Activated CD8-positive, alpha-beta memory T cell treated with anti-CD3 and anti-CD28 coated beads for 24 hours (primary cell): ENCODE data around the gene INPP4A.

Experiments
- DNase-seq: peaks from one replicate; pipeline ENCODE4 v3.0.0-alpha.2; 2020

INPP4A gene

GRCh38 chr2:98519156-98519555 lies 74.5 kb downstream of the INPP4A start:
- no peak for DNase-seq

GRCh38 chr2:98519851-98520250 lies 75.2 kb downstream of the INPP4A start:
- DNase-seq: no peak

- DNase-seq: no peak
These were observed 76.1 kb downstream of the INPP4A start for GRCh38 chr2:98520806-98521205.

GRCh38 chr2:98521266-98521665 lies 76.6 kb downstream of the INPP4A start:
- DNase-seq: peak; percentile 40

- DNase-seq: no peak
These were observed 78.2 kb downstream of the INPP4A start for GRCh38 chr2:98522854-98523253.

DNA sequence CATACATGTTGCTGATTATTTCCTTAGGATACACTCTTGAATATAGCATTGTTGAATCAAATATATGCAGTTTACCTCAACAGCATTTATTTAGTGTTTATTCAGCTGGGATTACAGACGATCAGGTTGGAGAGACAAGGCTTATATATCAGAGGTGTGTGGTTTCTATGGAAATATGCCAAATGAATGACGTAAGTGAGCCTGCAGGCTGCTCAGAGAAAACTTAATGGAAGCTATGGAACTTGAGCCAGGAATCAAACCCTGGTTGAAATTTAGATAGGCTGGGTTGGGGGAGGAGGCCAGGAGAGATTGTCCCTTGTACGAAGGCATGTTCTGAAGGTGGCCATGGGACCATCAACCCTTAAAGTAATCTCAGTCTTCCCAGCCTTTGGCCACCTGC lies 79.5 kb downstream of the INPP4A start:
- no peak for DNase-seq

GRCh38 chr2:98528349-98528748 lies 83.7 kb downstream of the INPP4A start:
- no peak for DNase-seq

DNA sequence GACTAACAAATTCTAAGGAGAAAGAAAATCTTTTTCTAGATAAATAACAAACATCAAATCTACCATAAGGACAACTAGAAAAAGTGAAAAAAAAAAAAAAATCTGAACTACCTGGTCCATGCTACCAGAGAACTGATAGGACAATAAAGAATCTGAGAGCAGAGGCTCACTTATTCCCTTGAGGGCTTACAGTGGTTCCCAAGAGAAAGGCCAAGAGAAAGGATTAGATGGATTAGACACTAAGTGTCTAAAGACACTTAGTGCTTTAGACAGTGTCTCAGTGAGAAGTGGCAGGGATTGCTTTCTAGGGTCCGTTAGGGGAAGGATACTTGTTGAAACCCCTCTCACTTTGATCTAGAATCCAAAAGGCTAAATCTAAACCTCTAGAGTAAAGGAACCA lies 85.5 kb downstream of the INPP4A start:
- no peak for DNase-seq

DNA sequence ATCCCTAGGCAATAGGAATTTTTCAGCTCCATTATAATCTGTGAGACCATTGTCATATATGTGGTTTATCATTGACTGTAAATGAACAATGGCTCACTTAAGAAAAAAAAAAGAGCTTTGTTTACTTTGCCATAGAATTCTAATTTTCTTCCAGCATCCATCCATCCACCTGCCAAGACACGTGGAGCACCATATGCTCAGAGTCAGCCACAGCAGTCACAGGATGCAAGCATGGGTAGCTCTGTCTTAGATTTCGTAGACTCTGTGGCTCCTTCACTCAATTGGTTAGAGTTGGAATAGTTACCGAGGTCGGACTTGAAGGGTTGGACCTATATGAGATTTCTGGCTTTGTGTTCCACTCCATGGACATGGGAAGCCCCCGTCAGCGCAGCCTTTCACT lies 88.1 kb downstream of the INPP4A start:
- DNase-seq: no peak

GRCh38 chr2:98533547-98533946 lies 88.9 kb downstream of the INPP4A start:
- no peak for DNase-seq

DNA sequence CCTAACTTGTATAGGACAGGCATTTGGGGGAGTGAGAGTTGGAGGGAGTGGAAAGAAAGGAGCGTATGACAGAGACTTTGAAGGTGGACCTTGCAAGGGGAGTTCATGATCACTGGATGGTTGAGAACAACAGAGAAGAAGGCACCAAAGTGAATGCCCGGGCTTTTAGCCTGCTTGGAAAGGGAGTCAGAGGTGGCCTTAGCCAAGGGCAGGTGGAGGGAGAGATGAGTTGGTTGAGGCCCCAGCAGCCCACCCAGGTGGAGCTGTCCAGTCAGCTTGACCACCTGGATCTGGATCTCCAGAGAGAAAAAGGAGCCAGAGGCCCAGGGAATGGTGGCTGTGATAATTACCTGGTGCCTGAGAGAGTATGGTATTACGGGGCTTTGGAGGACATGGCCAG lies 90.1 kb downstream of the INPP4A start:
- DNase-seq: no peak

- no peak for DNase-seq
These were observed 91.5 kb downstream of the INPP4A start for GRCh38 chr2:98535971-98536677.

DNA sequence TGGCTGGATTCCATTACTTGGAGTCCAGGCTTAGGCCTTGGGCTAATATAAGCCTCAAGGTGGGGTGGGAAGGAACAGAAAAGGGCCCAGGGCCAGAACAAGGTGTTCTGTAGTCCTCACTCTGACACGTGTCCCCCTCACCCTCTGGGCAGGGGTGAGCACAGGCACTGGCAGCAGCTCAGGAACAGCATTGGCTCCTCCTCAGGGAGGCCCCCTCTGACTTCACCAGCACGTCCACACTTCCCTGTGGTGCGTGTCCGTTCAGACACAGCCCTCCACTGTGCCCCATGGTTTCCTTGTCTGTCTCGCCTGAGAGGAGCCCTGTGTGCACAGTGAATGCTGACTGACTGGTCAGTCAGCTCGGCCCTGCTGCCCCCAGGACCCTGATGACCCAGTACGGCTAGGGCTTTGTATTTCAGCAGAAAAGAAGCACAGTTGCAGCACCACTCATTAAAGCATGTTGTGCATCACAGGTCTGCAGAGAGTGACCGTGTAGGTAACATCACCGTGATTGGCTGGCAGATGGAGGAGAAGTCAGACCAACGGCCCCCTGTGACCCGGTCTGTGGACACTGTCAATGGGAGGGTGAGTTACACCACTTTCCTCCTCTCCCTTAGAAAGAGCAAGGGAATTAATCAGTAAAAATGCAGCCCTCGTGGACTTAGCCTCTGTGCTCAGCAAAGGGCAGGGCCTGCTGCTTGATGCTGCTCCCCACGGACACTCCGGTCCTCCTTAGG lies 92.9 kb downstream of the INPP4A start:
- DNase-seq: no peak

DNA sequence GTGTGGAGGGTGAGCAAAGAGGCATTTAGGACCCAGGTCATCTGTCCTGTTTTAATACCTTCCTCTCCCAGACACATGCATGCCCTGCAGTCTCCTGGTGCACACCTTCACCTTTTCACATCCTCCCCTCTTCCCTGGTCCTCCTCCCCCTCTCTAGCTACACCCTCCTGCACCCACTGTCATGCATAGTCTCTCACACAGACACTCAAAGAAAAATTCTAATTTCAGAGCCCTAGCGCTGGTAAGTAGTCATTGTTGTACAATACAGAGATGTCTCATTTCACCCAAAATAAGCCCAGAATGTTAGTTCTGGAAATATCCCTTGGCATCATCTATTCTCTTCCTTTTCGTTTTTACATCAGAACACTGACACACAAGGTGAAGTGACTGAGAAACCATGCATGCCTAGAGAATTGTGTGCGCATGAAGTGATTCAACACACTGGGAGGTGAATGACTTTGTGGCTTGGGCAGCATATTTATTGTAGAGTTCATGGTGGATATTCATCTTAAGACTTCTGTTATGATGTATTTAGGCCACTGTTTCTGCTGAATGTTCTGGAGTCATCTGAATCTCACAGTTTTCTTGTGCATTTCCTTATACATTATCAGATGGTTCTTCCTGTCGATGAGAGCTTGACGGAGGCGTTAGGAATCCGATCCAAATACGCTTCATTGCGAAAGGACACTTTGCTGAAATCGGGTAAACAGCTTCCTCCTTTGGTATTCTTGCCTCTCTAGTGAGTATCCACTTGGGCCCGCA lies 93.8 kb downstream of the INPP4A start:
- DNase-seq: no peak

DNA sequence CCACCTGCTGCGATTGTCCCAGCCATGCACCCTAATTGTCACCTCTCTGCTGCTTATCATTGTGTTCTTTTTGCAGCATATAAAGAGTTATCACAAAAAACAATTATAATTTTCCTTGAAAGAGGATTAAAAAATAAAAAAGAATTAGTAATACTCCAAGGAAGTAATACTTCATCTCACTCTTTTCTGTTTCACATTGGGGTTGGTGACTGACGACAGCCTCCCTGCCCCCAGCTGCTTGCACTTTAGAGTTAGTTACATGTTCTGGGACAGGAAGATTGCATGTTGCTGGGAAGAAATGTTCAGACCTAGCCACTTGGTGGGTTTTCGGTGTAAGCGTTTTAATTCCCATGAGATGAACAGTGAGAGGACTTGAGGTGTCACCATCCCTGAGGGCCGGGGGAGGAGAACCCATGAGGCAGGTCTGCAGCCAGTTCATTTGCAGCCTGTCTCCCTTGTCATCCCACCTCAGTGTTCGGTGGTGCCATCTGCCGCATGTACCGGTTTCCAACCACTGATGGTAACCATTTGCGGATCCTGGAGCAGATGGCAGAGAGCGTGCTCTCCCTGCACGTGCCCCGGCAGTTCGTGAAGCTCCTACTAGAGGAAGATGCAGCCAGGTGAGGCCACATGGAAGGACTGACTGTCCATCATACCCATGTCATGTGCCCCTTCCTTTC lies 94.5 kb downstream of the INPP4A start:
- DNase-seq: no peak

DNA sequence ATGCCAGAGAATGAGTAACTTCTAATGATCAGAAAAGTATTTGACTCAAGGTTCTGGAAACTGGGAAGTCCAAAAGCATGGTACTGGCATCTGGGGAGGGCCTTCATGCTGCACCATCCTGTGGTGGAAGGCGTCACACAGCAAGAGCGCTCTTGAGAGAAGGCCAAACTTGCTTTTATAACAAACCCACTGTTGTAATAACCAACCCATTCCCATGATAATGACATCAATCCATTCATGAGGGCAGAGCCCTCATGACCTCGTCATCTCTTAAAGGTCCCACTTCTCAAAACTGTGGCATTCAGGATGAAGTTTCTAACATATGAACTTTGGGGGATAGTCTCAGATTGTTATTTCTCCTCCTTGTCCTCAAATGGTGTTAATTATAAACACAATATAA lies 95.9 kb downstream of the INPP4A start:
- no peak for DNase-seq

DNA sequence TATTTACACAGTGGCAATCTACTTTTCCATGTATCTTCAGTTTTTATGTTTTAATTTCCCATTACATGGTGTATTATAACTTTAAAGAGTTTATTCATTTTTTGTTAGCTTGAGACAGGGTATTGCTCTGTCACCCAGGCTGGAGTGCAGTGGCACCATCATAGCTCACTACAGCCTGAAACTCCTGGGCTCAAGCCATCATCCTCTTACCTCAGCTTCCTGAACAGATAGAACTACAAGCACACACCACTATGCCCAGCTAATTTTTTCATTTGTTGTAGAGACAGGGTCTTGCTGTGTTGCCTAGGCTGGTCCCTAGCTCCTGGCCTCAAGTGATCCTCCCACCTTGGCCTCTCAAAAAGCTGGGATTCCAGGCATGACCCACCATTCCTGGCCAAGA lies 96.8 kb downstream of the INPP4A start:
- DNase-seq: no peak

- DNase-seq: no peak
These were observed 97.2 kb downstream of the INPP4A start for GRCh38 chr2:98541906-98542305.

- DNase-seq: no peak
These were observed 98.6 kb downstream of the INPP4A start for GRCh38 chr2:98543214-98543613.

- no peak for DNase-seq
These were observed 99.2 kb downstream of the INPP4A start for GRCh38 chr2:98543842-98544241.

GRCh38 chr2:98545591-98545990 lies 100.9 kb downstream of the INPP4A start:
- no peak for DNase-seq

DNA sequence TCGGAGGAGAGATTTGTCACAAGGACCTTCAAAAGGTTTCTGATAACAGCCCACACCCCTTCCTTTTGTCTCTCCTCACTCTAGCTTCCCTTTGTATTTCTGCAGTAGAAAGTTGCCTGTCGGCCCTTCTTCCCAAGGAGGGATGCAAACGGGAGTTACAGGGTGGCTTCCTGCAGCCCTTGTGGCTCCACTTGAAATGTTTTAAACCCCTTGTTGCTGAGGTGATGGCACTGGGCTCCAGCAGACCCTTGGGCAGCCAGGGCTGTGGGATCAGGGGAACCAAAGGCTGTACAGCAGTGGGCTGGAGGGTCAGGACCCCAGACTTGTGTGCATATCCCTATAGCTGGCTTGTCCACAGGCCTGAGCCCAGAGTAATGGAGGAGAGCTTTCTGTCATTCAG lies 101.5 kb downstream of the INPP4A start:
- no peak for DNase-seq

GRCh38 chr2:98547092-98547790 lies 102.6 kb downstream of the INPP4A start:
- no peak for DNase-seq
